OCI-LY3 (cell line): ENCODE data around the gene ZNF775.

ENCODE experiments used
- H2AFZ ChIP-seq: fragments of 200-600, 300-600 bp; shearing (Covaris generic); 2 replicates; pipeline ENCODE4 v1.6.0; 2014; ENCODE audit warnings: antibody characterized with exemption, low read depth, low read length
- H3K27ac ChIP-seq: fragments of 200-600, 300-600 bp; sonication (generic); 2 replicates; pipeline ENCODE4 v1.5.1; 2014; ENCODE audit warnings: mild to moderate bottlenecking, low read length, moderate library complexity, mixed read lengths
- H3K27me3 ChIP-seq: fragments of 200-600, 300-600 bp; sonication (generic); 2 replicates; pipeline ENCODE4 v1.6.1; 2014; ENCODE audit warnings: low read depth, low read length, mixed read lengths
- H3K36me3 ChIP-seq: fragments of 200-600, 300-600 bp; sonication (generic); replicated peaks from 2 replicates; pipeline ENCODE3; 2014; ENCODE audit warnings: low read depth, low read length, mixed read lengths
- H3K4me1 ChIP-seq: fragments of 300-600, 200-600 bp; sonication (generic); 2 replicates; pipeline ENCODE4 v1.6.1; 2014; ENCODE audit warnings: low read length, mixed read lengths
- H3K4me2 ChIP-seq: fragments of 200-600, 300-600 bp; sonication (generic); 2 replicates; pipeline ENCODE4 v1.6.1; 2014; ENCODE audit warnings: low read length, mixed read lengths
- H3K4me3 ChIP-seq: fragments of 300-600, 200-600 bp; sonication (generic); 2 replicates; pipeline ENCODE4 v1.5.1; 2014; ENCODE audit warnings: antibody characterized with exemption, mild to moderate bottlenecking, low read length, moderate library complexity
- H3K79me2 ChIP-seq: fragments of 300-600, 200-600 bp; shearing (Covaris generic); 2 replicates; pipeline ENCODE4 v1.6.1; 2014; ENCODE audit warnings: mild to moderate bottlenecking, low read length, mixed read lengths
- H3K9ac ChIP-seq: fragments of 300-600, 200-600 bp; shearing (Covaris generic); 2 replicates; pipeline ENCODE4 v1.6.0; 2014; ENCODE audit warnings: mild to moderate bottlenecking, low read length, moderate library complexity
- H3K9me3 ChIP-seq: fragments of 200-600, 300-600 bp; shearing (Covaris generic); 2 replicates; pipeline ENCODE4 v1.6.1; 2014; ENCODE audit warnings: low read length, mixed read lengths; ENCODE audit not compliant: insufficient read depth
- H4K20me1 ChIP-seq: fragments of 200-600, 300-600 bp; sonication (generic); 2 replicates; pipeline ENCODE4 v1.6.1; 2016; ENCODE audit warnings: low read length, mixed read lengths; ENCODE audit not compliant: insufficient read depth
- EZH2phosphoT487 ChIP-seq: fragments of 200-600 bp; shearing (Covaris generic); IDR thresholded peaks from 2 replicates; pipeline ENCODE4 v1.6.1; 2018; ENCODE audit warnings: antibody characterized with exemption, mixed run types, low read depth
- TF ChIP-seq, protein P1 (sequence below): fragments of 200-600, 300-600 bp; sonication (generic); IDR thresholded peaks from 2 replicates; pipeline ENCODE4 v1.5.1; 2014; ENCODE audit warnings: antibody characterized with exemption, low read length, low read depth

The ZNF775 gene

DNA sequence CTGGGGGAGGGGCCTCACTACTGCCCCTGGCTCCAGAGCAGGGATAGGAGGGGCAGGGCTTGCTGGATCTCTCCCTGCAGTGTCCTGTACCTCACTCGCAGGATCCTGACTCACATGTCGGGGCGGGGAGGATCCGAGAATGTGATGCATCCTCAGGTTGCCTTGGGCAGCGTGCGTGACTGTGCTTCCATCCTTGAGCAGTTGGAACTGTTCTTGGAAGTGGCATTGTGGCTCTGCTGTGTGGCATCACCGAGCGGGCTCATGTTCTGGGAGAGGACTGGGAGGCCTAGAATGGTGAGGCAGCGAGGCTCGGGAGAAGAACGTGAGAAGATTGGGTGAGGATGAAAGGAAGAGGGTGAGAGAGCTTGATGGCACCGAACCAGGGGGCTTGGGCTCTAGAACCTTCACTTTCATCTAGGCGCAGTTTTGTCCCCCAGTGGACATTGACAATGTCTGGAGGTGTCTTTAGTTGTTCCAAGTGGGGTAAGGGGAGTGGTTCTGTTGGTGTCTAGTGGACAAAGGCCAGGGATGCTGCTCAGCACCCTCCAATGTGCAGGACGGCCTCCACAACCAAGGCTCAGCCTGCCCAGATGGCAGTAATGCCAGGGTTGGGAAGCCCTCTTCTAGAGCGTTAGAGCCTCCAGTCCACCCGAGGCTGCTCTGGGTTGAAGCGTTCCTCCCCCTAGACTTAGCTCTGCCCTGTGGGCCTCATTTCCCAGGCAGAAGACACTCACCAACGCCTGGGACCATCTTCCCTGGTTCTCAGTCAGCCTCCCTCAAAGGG is 46.1 kb upstream of the ZNF775 start:
- H4K20me1 ChIP-seq, result no peaks in the 10 kb centered on the region
- H3K9me3 ChIP-seq, result no peaks in the 10 kb centered on the region
- no peak overlapping the region for H3K4me2 ChIP-seq
- H3K27ac ChIP-seq, result no peak overlapping the region
- no peaks in the 10 kb centered on the region for H3K4me1 ChIP-seq
- no peak overlapping the region for H2AFZ ChIP-seq
- TF ChIP-seq, protein P1, sequence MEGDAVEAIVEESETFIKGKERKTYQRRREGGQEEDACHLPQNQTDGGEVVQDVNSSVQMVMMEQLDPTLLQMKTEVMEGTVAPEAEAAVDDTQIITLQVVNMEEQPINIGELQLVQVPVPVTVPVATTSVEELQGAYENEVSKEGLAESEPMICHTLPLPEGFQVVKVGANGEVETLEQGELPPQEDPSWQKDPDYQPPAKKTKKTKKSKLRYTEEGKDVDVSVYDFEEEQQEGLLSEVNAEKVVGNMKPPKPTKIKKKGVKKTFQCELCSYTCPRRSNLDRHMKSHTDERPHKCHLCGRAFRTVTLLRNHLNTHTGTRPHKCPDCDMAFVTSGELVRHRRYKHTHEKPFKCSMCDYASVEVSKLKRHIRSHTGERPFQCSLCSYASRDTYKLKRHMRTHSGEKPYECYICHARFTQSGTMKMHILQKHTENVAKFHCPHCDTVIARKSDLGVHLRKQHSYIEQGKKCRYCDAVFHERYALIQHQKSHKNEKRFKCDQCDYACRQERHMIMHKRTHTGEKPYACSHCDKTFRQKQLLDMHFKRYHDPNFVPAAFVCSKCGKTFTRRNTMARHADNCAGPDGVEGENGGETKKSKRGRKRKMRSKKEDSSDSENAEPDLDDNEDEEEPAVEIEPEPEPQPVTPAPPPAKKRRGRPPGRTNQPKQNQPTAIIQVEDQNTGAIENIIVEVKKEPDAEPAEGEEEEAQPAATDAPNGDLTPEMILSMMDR, result no peak
- no peak for TF ChIP-seq EZH2phosphoT487
- H3K36me3 ChIP-seq, result peaks cover 16% of the 10 kb centered on the region
- H3K27me3 ChIP-seq, result no peaks in the 10 kb centered on the region
- H3K4me3 ChIP-seq, result no peak overlapping the region
- no peaks in the 10 kb centered on the region for H3K79me2 ChIP-seq
- no peak overlapping the region for H3K9ac ChIP-seq

DNA sequence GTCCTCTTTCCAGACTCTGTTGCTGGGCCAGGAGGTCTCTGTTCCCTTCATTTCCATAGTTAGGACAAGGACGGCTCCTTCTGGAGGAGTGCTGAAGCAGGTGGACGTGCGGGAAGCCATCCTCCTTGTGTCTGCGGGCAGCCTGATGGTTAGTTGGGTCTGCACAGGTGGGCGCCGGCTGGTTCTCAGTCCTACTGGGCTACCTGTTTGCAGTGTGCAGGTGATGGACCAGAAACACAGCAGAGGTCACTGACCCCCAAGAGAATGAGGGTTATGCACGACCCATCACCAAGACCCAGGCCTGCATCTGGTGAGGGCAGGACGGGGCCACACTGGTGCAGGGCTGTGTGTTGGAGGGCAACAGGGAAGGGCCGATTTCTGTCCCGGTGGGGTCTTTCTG is 45.5 kb upstream of the ZNF775 start:
- H3K79me2 ChIP-seq, result no peaks in the 10 kb centered on the region
- no peak overlapping the region for H3K4me3 ChIP-seq
- no peak overlapping the region for H2AFZ ChIP-seq
- no peak overlapping the region for H3K9ac ChIP-seq
- H3K27ac ChIP-seq, result no peak overlapping the region
- H3K4me2 ChIP-seq, result no peak overlapping the region
- H3K27me3 ChIP-seq, result no peaks in the 10 kb centered on the region
- peaks cover 10% of the 10 kb centered on the region for H3K36me3 ChIP-seq
- no peaks in the 10 kb centered on the region for H3K4me1 ChIP-seq
- H3K9me3 ChIP-seq, result no peaks in the 10 kb centered on the region
- no peaks in the 10 kb centered on the region for H4K20me1 ChIP-seq
- TF ChIP-seq EZH2phosphoT487, result no peak
- TF ChIP-seq, protein P1, result no peak

- TF ChIP-seq EZH2phosphoT487, result no peak
- TF ChIP-seq, protein P1, result no peak
- no peaks in the 10 kb centered on the region for H4K20me1 ChIP-seq
- H3K27me3 ChIP-seq, result no peaks in the 10 kb centered on the region
- H3K4me3 ChIP-seq, result no peak overlapping the region
- H3K36me3 ChIP-seq, result peaks cover 10% of the 10 kb centered on the region
- H3K4me2 ChIP-seq, result no peak overlapping the region
- H3K9ac ChIP-seq, result no peak overlapping the region
- no peaks in the 10 kb centered on the region for H3K9me3 ChIP-seq
- no peaks in the 10 kb centered on the region for H3K79me2 ChIP-seq
- H3K4me1 ChIP-seq, result no peaks in the 10 kb centered on the region
- no peak overlapping the region for H2AFZ ChIP-seq
- no peak overlapping the region for H3K27ac ChIP-seq
Observed at GRCh38 chr7:150334108-150334507, 45.0 kb upstream of the ZNF775 start.

DNA sequence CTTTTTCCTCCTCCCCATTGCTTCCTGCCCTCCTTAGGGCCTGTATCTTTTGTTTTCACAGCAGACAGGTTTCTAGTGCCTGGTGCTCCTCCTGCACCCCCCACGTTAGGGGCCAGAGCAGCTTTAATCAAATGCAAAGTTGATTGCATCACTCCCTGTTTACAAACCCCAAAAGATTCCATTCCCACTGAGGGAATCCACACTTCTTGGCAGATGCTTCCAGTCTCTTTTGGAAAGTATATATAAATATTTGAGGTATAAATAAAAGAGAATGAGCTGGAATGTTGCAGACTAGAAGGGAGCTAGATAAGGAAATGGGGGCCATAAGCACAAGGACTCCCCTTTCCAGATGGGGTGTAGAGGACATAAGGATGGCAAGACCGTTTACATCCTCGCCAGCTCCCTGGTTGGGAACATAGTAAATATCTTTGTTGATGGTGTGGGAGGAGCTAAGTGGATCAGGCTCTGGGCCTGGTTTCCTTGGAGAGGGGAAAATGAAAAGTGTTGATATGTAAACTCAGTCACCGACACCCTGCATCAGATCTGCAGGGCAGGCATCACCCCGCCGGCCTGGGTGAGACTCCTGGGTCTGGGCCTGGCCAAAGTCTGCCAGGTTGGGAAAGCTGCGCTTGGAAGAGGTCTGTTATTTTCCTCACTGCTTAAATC is 43.9 kb upstream of the ZNF775 start:
- no peak for TF ChIP-seq EZH2phosphoT487
- TF ChIP-seq, protein P1, result no peak
- no peaks in the 10 kb centered on the region for H3K4me1 ChIP-seq

More for the DNA sequence above, 43.9 kb upstream of the ZNF775 start:
- Histone ChIP-seq H2AFZ (no peak overlapping the region), H3K4me3 (no peak overlapping the region), H3K79me2 (no peaks in the 10 kb centered on the region), H3K27ac (no peak overlapping the region), H3K27me3 (no peaks in the 10 kb centered on the region), H4K20me1 (no peaks in the 10 kb centered on the region), H3K4me2 (no peak overlapping the region), H3K36me3 (peaks cover 10% of the 10 kb centered on the region), H3K9ac (no peak overlapping the region), H3K9me3 (no peaks in the 10 kb centered on the region)
